Osteocyte (in vitro differentiated cells): ENCODE measurements around the gene MAP2K2. TPM values are rescaled to one million over a fixed set of nuclear protein-coding genes. Genes with fewer than 3 reads are reported as not detected.

Source experiments
- DNase-seq: peaks from one replicate; pipeline ENCODE4 v3.0.0; 2021; ENCODE audit warnings: mixed read lengths; ENCODE audit not compliant: unreplicated experiment; ENCODE audit errors: extremely low spot score
- H3K27ac Mint-ChIP-seq: one replicate; pipeline ENCODE4 v1.8.0; 2021; ENCODE audit warnings: mild to moderate bottlenecking, mixed read lengths; ENCODE audit not compliant: unreplicated experiment
- H3K27me3 Mint-ChIP-seq: one replicate; pipeline ENCODE4 v1.8.0; 2021; ENCODE audit warnings: mixed read lengths; ENCODE audit not compliant: unreplicated experiment
- H3K36me3 Mint-ChIP-seq: one replicate; pipeline ENCODE4 v1.8.0; 2021; ENCODE audit warnings: mixed read lengths; ENCODE audit not compliant: unreplicated experiment
- H3K4me1 Mint-ChIP-seq: one replicate; pipeline ENCODE4 v1.8.0; 2021; ENCODE audit warnings: mixed read lengths; ENCODE audit not compliant: unreplicated experiment
- H3K4me3 Mint-ChIP-seq: one replicate; pipeline ENCODE4 v1.8.0; 2021; ENCODE audit warnings: mild to moderate bottlenecking, moderate library complexity, mixed read lengths; ENCODE audit not compliant: unreplicated experiment
- H3K9me3 Mint-ChIP-seq: one replicate; pipeline ENCODE4 v1.8.0; 2021; ENCODE audit warnings: mixed read lengths; ENCODE audit not compliant: unreplicated experiment
- CTCF ChIP-seq: fragments of 200-600 bp; sonication (generic); IDR thresholded peaks from 2 replicates; pipeline ENCODE4 v1.5.0; 2021; ENCODE audit warnings: antibody characterized with exemption, mild to moderate bottlenecking, moderate library complexity
- total RNA-seq: library from RNA; stranded (reverse); gene quantifications from 2 replicates; pipeline ENCODE4 v1.2.1, GENCODE V29; 2021

MAP2K2 gene
- total RNA-seq, 1 donor from 2014 or later: 174 TPM

- no peak for DNase-seq
- Mint-ChIP-seq H3K27me3 (no peaks in the 10 kb centered on the region), H3K36me3 (no peaks in the 10 kb centered on the region), H3K27ac (no peak within 1 kb of the TSS), H3K4me1 (peaks cover 21% of the 10 kb centered on the region), H3K4me3 (peak within 1 kb of the TSS; percentile 72), H3K9me3 (no peaks in the 10 kb centered on the region)
- TF ChIP-seq CTCF: no peak
These were observed 57.1 kb downstream of the MAP2K2 start, which contains the start of gene ZBTB7A for GRCh38 chr19:4066682-4067395. TSS of gene ZBTB7A (minus strand) at chr19:4066899. CDS start at chr19:4055232, 11,667 bp downstream.

- Mint-ChIP-seq H3K4me3 (peak overlapping the region; percentile 63), H3K4me1 (peaks cover 21% of the 10 kb centered on the region), H3K36me3 (no peaks in the 10 kb centered on the region), H3K27me3 (no peaks in the 10 kb centered on the region), H3K27ac (no peak overlapping the region), H3K9me3 (no peaks in the 10 kb centered on the region)
- no peak for DNase-seq
- TF ChIP-seq CTCF: no peak
These were observed 57.7 kb downstream of the MAP2K2 start for GRCh38 chr19:4066176-4066606.

- peak; percentile 99 for DNase-seq
- no peak for TF ChIP-seq CTCF
- Mint-ChIP-seq H3K4me1 (peaks cover 21% of the 10 kb centered on the region), H3K27ac (no peak overlapping the region), H3K27me3 (no peaks in the 10 kb centered on the region), H3K4me3 (peak overlapping the region; percentile 63), H3K9me3 (no peaks in the 10 kb centered on the region), H3K36me3 (no peaks in the 10 kb centered on the region)
These were observed 58.3 kb downstream of the MAP2K2 start for GRCh38 chr19:4065430-4066175.

GRCh38 chr19:4064496-4065260, 59.2 kb downstream of the MAP2K2 start:
- peaks cover 24% of the 10 kb centered on the region for H3K4me1 Mint-ChIP-seq
- no peak for DNase-seq
- TF ChIP-seq CTCF: no peak
- no peaks in the 10 kb centered on the region for H3K9me3 Mint-ChIP-seq
- no peaks in the 10 kb centered on the region for H3K36me3 Mint-ChIP-seq
- H3K4me3 Mint-ChIP-seq: peak overlapping the region; percentile 74
- H3K27ac Mint-ChIP-seq: peak overlapping the region; percentile 75
- H3K27me3 Mint-ChIP-seq: no peaks in the 10 kb centered on the region
